Esophagus squamous epithelium (tissue), 5 donors: ENCODE measurements around the gene FUT3. TPM values are rescaled to one million over a fixed set of nuclear protein-coding genes. Genes with fewer than 3 reads are reported as not detected.
A peak's percentile ranks its signal among the peaks of the same experiment; 100 is the strongest.

Source experiments
- DNase-seq: peaks from one replicate; lab custom pipeline; 2025; lab: John Stamatoyannopoulos, UW
- H3K27ac ChIP-seq, 4 donors: fragments of 200-600 bp; sonication (generic); one replicate each; pipeline ENCODE4 v1.5.1; 2016 to 2019; ENCODE audit warnings: mild to moderate bottlenecking in 1 of 4
- H3K27me3 ChIP-seq, 4 donors: fragments of 200-600 bp; sonication (generic); 1 replicate in 3 of 4; 2 replicates in 1 of 4; pipeline versions ENCODE4 v1.5.1 to v1.6.0; 2017 to 2021; ENCODE audit warnings: antibody characterized with exemption in 1 of 4
- H3K36me3 ChIP-seq, 3 donors: fragments of 200-600 bp; sonication (generic); one replicate each; pipeline ENCODE4 v1.5.1; 2016 to 2019
- H3K4me1 ChIP-seq, 3 donors: fragments of 200-600 bp; sonication (generic); one replicate each; pipeline ENCODE4 v1.5.1; 2017 to 2019
- H3K4me3 ChIP-seq, 4 donors: fragments of 200-600 bp; sonication (generic); 1 replicate in 3 of 4; 2 replicates in 1 of 4; pipeline ENCODE4 v1.5.1; 2016 to 2019; ENCODE audit warnings: mild to moderate bottlenecking in 2 of 4, moderate library complexity in 1 of 4
- H3K9me3 ChIP-seq, 3 donors: fragments of 200-600 bp; sonication (generic); one replicate each; pipeline ENCODE4 v1.5.1; 2016 to 2019
- POLR2A ChIP-seq, 4 donors: fragments of 450-650 bp; IDR thresholded peaks; one replicate each; pipeline ENCODE4 v1.6.1; 2017; ENCODE audit warnings: antibody characterized with exemption in 4 of 4, mild to moderate bottlenecking in 4 of 4, moderate library complexity in 3 of 4
- WGBS, 2 donors: methylation state at CpG; one replicate each; pipeline ENCODE4 v1.1.5; 2018; 5-methylcytosine and 5-hydroxymethylcytosine counted together
- intact Hi-C: fragments of 100-400 bp; cut with DNase I; formaldehyde crosslinking; loops from one replicate; pipeline ENCODE4 v1.15.0; 2022
- total RNA-seq, 4 donors: library from RNA; depleted of rRNA; stranded (reverse); fragments of >200 nt; gene quantifications; one replicate each; pipeline ENCODE4 v1.1.0, GENCODE V29; 2016
- TF ChIP-seq, protein P1 (sequence below), 6 experiments: fragments of 450-650 bp in 4 of 6; fragments of 200-600 bp in 2 of 6; sonication (generic) in 2 of 6; IDR thresholded peaks; one replicate each; pipeline ENCODE4 v1.5.1; 2016 to 2019; ENCODE audit warnings: antibody characterized with exemption in 6 of 6, mild to moderate bottlenecking in 4 of 6, moderate library complexity in 4 of 6
- donor health status: DM: yes; HTN: yes; CAD: no.

The FUT3 gene
- total RNA-seq, 4 donors from 2014 or later, result 51.7 to 145 (median 84.8) TPM

DNA sequence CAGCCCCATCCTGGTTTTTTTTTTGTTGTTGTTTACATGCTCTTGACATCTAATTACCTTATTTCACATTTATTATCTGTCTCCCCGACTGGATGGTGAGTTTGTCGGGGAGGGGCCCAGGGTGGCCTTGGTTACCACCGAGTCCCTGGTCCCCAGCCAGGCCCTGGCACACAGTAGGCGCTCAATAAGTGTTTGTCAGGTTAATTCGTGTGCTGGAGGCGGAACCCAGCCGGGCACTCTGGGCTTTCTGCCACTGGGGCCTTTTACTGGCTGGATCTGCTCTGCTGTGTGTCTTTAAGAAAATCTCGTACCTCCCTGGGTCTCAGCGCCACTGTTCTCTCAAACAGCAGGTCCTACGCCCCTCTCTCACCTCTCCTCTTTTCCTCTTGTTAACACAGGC lies 41.8 kb downstream of the FUT3 start:
- DNase-seq, result no peak
- H3K36me3 ChIP-seq, result no peaks in the 10 kb centered on the region
- peaks cover 2 to 14% (median 8%) of the 10 kb centered on the region in 3 donors for H3K4me1 ChIP-seq
- H3K9me3 ChIP-seq, result no peaks in the 10 kb centered on the region
- TF ChIP-seq, protein P1, sequence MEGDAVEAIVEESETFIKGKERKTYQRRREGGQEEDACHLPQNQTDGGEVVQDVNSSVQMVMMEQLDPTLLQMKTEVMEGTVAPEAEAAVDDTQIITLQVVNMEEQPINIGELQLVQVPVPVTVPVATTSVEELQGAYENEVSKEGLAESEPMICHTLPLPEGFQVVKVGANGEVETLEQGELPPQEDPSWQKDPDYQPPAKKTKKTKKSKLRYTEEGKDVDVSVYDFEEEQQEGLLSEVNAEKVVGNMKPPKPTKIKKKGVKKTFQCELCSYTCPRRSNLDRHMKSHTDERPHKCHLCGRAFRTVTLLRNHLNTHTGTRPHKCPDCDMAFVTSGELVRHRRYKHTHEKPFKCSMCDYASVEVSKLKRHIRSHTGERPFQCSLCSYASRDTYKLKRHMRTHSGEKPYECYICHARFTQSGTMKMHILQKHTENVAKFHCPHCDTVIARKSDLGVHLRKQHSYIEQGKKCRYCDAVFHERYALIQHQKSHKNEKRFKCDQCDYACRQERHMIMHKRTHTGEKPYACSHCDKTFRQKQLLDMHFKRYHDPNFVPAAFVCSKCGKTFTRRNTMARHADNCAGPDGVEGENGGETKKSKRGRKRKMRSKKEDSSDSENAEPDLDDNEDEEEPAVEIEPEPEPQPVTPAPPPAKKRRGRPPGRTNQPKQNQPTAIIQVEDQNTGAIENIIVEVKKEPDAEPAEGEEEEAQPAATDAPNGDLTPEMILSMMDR (IDR thresholded peaks at IDR 0.05), result no peak
- no peak for TF ChIP-seq POLR2A (IDR thresholded peaks at IDR 0.05)
- intact Hi-C loops, result no loop called here
- H3K27ac ChIP-seq, result no peak overlapping the region
- H3K4me3 ChIP-seq, result no peak overlapping the region
- 52 to 63% methylated on average over 5 to 10 of the region's 10 CpGs for WGBS, 2 donors
- peaks cover 0 to 19% (median 0%) of the 10 kb centered on the region in 4 donors for H3K27me3 ChIP-seq

DNA sequence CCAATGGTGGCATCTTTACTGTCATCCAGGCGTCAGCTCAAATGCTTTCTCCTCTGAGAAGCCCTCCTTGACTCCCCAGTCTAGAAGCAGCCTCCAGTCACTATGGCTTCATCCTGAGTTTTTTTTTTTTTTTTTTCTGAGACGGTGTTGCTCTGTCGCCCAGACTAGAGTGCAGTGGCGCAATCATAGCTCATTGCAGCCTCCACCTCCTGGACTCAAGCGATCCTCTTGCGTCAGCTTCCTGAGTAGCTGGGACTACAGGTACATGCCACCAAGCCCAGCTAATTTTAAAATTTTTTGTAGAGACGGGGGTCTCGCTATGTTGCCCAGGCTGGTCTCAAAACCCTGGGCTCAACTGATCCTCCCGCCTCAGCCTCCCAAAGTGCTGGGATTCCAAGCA lies 42.2 kb downstream of the FUT3 start:
- no peaks in the 10 kb centered on the region for H3K9me3 ChIP-seq
- DNase-seq, result no peak
- intact Hi-C loops, result no loop called here
- no peaks in the 10 kb centered on the region for H3K36me3 ChIP-seq
- no peak overlapping the region for H3K27ac ChIP-seq
- peaks cover 0 to 22% (median 0%) of the 10 kb centered on the region in 4 donors for H3K27me3 ChIP-seq
- TF ChIP-seq, protein P1 (IDR thresholded peaks at IDR 0.05), result no peak
- TF ChIP-seq POLR2A (IDR thresholded peaks at IDR 0.05), result no peak
- H3K4me1 ChIP-seq, result peaks cover 4 to 19% (median 13%) of the 10 kb centered on the region in 3 donors
- no peak overlapping the region for H3K4me3 ChIP-seq
- 69 to 77% methylated on average over 6 to 9 of the region's 9 CpGs for WGBS, 2 donors

DNA sequence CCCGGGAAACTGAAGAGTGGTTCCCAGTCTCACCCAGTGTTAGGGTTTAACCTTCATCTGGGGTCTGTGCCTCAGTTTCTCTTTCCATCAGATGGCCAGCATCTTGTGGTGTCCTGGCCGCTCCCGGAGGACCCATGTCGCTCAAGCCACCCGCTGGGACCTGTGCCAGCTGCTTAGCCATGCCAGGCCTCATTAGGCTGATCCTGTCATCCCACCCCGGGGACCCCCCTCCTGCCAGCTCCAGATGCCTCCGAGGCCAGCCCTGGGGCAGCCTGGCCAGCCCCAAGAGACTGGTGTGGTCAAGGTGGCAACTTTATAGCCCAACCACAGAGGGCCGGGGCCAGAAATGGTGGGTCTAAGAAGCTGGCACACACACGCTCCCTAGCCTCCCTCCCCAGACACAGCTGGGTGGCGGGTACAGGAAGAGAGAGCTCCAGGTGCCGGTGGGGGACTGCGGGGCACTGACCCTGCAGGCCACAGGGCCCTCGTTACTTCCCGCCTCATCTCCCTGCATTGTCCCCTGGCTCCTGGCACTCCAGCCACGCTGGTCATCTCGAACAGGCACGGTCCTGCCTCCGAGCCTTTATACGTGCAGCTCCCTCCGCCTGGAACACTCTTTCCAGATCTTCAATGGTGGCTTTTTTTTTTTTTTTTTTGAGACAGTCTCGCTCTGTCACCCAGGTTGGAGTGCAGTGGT lies 43.0 kb downstream of the FUT3 start:
- H3K36me3 ChIP-seq, result no peaks in the 10 kb centered on the region
- DNase-seq, result no peak
- TF ChIP-seq, protein P1 (IDR thresholded peaks at IDR 0.05), result no peak
- TF ChIP-seq POLR2A (IDR thresholded peaks at IDR 0.05), result no peak
- H3K4me3 ChIP-seq, result no peak overlapping the region
- H3K27ac ChIP-seq, result no peak overlapping the region
- H3K27me3 ChIP-seq, result peaks cover 0 to 28% (median 0%) of the 10 kb centered on the region in 4 donors
- intact Hi-C loops, result no loop called here
- 79 to 89% methylated on average over 15 to 17 of the region's 21 CpGs for WGBS, 2 donors
- H3K9me3 ChIP-seq, result no peaks in the 10 kb centered on the region
- peaks cover 9 to 26% (median 20%) of the 10 kb centered on the region in 3 donors for H3K4me1 ChIP-seq

DNA sequence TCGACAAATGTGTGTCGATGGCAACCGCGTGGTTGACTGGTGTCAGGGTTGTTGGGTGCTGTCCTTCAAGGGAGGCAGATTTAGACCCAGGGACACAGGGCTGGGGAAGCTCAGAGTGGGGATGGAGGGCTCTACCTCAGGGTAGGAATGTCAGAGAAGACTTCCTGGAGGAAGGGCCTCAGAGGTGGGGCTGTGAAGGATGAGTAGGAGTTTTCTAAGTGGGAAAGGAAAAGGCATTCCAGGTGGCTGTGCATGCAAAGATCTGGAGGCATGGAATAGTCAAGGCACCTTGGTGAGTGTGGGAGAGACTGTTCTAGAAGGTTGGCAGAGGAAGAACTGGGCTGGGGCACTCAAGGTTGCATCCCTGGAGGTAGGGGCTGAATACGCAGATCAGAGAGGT lies 44.3 kb downstream of the FUT3 start:
- peaks cover 0 to 42% (median 3%) of the 10 kb centered on the region in 4 donors for H3K27me3 ChIP-seq
- TF ChIP-seq, protein P1 (IDR thresholded peaks at IDR 0.05), result no peak
- TF ChIP-seq POLR2A (IDR thresholded peaks at IDR 0.05), result no peak
- no peak overlapping the region for H3K4me3 ChIP-seq
- no peak for DNase-seq
- WGBS, 2 donors, result 76 to 92% methylated on average over 4 to 5 of the region's 5 CpGs
- H3K27ac ChIP-seq, result peak overlapping the region in 1 of 4 donors; percentile 81
- intact Hi-C loops, result no loop called here
- no peaks in the 10 kb centered on the region for H3K36me3 ChIP-seq
- H3K4me1 ChIP-seq, result peaks cover 9 to 40% (median 21%) of the 10 kb centered on the region in 3 donors
- no peaks in the 10 kb centered on the region for H3K9me3 ChIP-seq

DNA sequence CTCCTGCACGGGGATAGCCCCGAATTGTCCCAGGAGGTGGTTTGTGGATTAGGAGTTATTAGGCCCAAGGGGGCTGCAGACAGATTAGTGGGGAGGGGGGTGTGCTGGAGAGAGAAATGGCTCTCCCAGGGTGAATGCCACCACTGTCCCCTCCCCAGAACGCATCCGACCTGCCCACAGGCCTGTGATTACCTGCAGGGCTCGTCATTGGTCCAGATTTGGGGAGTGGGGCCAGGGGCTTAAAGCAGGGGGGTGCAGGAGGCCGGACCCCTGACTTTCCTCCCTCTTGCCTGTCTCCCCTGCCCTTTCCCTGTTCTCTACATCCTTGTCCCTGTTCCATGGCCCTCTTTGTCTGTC lies 45.1 kb downstream of the FUT3 start:
- intact Hi-C loops, result no loop called here
- Histone ChIP-seq H3K27ac (peak overlapping the region in 3 of 4 donors; percentile 77 to 81 (median 79)), H3K4me3 (peak overlapping the region in 3 of 4 donors; percentile 43 to 61 (median 45)), H3K27me3 (peaks cover 0 to 49% (median 3%) of the 10 kb centered on the region in 4 donors), H3K36me3 (no peaks in the 10 kb centered on the region), H3K4me1 (peaks cover 9 to 48% (median 21%) of the 10 kb centered on the region in 3 donors), H3K9me3 (no peaks in the 10 kb centered on the region)
- 56 to 65% methylated on average over 4 of the region's 6 CpGs for WGBS, 2 donors
- no peak for DNase-seq
- TF ChIP-seq, protein P1 (IDR thresholded peaks at IDR 0.05), result peak in 1 of 6 experiments; percentile 1
- TF ChIP-seq POLR2A (IDR thresholded peaks at IDR 0.05), result no peak
